Gastrocnemius medialis (tissue), 4 donors: ENCODE data around the gene HPCAL4.

Experiments used
- CTCF ChIP-seq, 5 experiments: fragments of 450-650 bp in 3 of 5; fragments of 200-600 bp in 2 of 5; sonication (generic) in 2 of 5; IDR thresholded peaks in 4 of 5; conservative IDR thresholded peaks in 1 of 5; 1 replicate in 4 of 5; 2 replicates in 1 of 5; pipeline ENCODE4 v1.5.1; 2016 to 2019; ENCODE audit warnings: antibody characterized with exemption in 5 of 5, mild to moderate bottlenecking in 3 of 5, moderate library complexity in 3 of 5
- POLR2A ChIP-seq, 2 donors: fragments of 450-650 bp; IDR thresholded peaks; one replicate each; pipeline ENCODE4 v1.6.1; 2017; ENCODE audit warnings: antibody characterized with exemption in 2 of 2, mild to moderate bottlenecking in 2 of 2, moderate library complexity in 2 of 2

- TF ChIP-seq CTCF (IDR thresholded peaks at IDR 0.05 in 4 of 5, conservative IDR thresholded peaks at IDR 0.05 in 1 of 5) (no peak), POLR2A (IDR thresholded peaks at IDR 0.05) (no peak)
These were observed 35.4 kb upstream of the HPCAL4 start for GRCh38 chr1:39726600-39726999.
